Measurements from ENCODE around the gene IFT81. TPM values are rescaled to one million over a fixed set of nuclear protein-coding genes. Genes with fewer than 3 reads are reported as not detected.
"Not testable (repeated sequence)": the region's sequence is repeated elsewhere in the genome, so short reads cannot be mapped to it uniquely, and the experiment has no call there.

IFT81 gene
- total RNA-seq, 4 donors from 2014 or later = 3.6 to 12.6 (median 7.2) TPM

DNA sequence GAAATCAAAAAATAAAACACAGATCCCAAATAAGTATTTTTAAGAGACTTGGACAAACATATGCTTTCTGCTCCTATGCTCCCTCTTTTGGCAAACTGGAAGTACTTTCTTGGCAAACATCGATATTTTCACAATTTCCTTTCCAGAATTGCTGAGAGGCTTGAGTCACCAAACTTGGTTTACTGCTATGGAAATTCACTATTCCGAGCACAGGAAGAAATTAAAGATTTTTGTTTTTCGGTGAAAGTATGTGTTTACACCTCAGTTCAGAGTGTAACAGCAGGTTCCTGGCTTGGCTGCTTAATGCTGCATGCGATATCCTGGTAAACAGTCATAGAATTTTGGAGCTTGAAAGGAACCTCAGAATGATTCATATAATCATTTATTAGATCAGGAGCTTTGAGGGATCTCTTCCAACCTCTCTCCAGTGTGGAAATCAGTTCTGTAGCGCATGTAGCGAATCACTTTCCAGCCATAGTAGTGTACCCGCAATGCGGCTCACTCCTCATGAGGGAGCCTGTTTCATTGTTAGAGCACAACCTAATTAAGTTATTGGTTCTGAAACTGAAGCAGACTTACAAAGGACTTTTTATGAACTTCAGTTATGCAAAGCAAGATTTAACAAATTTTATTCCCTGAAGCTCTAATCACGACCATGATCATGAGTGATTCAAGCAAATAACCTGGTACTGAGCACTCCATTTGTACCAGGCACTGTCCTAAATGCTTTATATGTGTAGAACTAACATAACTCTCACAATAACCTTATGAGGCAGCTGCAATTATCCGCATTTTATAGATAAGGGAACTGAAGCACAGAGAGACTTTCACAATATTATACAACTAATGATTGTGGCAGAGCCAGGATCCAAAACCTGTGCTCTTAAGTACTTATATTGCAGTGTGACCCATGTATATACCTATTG, 100.5 kb downstream of the IFT81 start:
- Histone ChIP-seq H3K36me3 (peaks cover 0 to 4% (median 0%) of the 10 kb centered on the region in 3 donors), H3K4me1 (peaks cover 0 to 29% (median 15%) of the 10 kb centered on the region in 3 donors), H3K9me3 (no peaks in the 10 kb centered on the region), H3K27ac (peak overlapping the region; percentile 70 to 83 (median 81)), H3K27me3 (no peaks in the 10 kb centered on the region), H3K4me3 (peak overlapping the region in 3 of 4 donors; percentile 18 to 52 (median 24))
- no peak for DNase-seq
- WGBS, 2 donors = 15 to 21% methylated on average over 10 of the region's 10 CpGs
- intact Hi-C loops (cut with DNase I) = loop anchor here (10.0 kb wide), 1 partner anchor 110 kb away; no protein-coding TSS in a partner anchor
- TF ChIP-seq, protein P1, sequence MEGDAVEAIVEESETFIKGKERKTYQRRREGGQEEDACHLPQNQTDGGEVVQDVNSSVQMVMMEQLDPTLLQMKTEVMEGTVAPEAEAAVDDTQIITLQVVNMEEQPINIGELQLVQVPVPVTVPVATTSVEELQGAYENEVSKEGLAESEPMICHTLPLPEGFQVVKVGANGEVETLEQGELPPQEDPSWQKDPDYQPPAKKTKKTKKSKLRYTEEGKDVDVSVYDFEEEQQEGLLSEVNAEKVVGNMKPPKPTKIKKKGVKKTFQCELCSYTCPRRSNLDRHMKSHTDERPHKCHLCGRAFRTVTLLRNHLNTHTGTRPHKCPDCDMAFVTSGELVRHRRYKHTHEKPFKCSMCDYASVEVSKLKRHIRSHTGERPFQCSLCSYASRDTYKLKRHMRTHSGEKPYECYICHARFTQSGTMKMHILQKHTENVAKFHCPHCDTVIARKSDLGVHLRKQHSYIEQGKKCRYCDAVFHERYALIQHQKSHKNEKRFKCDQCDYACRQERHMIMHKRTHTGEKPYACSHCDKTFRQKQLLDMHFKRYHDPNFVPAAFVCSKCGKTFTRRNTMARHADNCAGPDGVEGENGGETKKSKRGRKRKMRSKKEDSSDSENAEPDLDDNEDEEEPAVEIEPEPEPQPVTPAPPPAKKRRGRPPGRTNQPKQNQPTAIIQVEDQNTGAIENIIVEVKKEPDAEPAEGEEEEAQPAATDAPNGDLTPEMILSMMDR (IDR thresholded peaks at IDR 0.05) = peak in 4 of 6 experiments; percentile 52 to 64 (median 52)
- TF ChIP-seq POLR2A (IDR thresholded peaks at IDR 0.05) = no peak

DNA sequence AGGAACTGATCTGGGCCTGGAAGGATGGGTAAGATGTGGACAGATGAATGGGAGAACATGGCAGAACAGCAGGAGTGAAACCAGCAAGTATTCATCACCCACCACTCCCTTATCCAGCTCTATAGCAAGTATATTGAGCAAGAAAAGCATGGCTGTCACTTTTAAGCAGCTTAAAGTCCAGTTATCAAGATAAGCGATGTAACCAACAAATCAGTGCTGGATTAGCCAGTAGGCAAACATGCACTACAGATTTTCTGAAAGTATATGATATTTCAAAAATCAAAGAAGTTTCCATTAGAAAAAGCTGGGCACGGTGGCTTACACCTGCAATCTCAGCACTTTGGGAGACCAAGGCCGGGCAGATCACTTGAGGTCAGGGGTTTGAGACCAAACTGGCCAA, 103.0 kb downstream of the IFT81 start:
- H3K27me3 ChIP-seq = no peaks in the 10 kb centered on the region
- no peaks in the 10 kb centered on the region for H3K9me3 ChIP-seq
- no peak overlapping the region for H3K27ac ChIP-seq
- TF ChIP-seq, protein P1 (IDR thresholded peaks at IDR 0.05) = no peak
- TF ChIP-seq POLR2A (IDR thresholded peaks at IDR 0.05) = no peak
- 94% methylated on average over 3 of the region's 3 CpGs for WGBS, 2 donors
- H3K4me3 ChIP-seq = no peak overlapping the region
- DNase-seq = no peak
- intact Hi-C loops (cut with DNase I) = loop anchor here (10.0 kb wide), 1 partner anchor 112 kb away; no protein-coding TSS in a partner anchor
- H3K4me1 ChIP-seq = peaks cover 0 to 29% (median 15%) of the 10 kb centered on the region in 3 donors
- H3K36me3 ChIP-seq = no peaks in the 10 kb centered on the region

DNA sequence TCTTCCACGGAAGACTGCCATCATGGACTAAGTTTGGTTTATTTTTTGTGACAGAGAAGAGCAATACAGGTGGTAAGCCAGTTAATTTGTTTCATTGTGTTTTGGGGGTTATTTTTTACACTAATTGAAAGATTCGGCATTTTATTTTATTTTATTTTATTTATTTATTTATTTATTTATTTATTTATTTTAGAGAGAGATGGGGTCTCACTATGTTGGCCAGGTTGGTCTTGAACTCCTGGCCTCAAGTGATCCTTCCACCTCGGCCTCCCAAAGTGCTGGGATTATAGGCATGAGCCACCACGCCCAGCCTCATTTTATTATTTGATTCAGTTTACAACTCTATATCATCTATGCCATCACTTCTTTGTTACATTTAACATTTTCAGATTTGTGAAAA, 104.2 kb downstream of the IFT81 start:
- H3K4me1 ChIP-seq = peaks cover 0 to 23% (median 13%) of the 10 kb centered on the region in 3 donors
- not testable (repeated sequence) for H3K4me3 ChIP-seq, H3K9me3 ChIP-seq, H3K27ac ChIP-seq, H3K27me3 ChIP-seq, DNase-seq, H3K36me3 ChIP-seq
- WGBS, 2 donors = 91 to 93% methylated on average over 4 of the region's 4 CpGs
- intact Hi-C loops (cut with DNase I) = loop anchor here (10.0 kb wide), 1 partner anchor 114 kb away; no protein-coding TSS in a partner anchor

DNA sequence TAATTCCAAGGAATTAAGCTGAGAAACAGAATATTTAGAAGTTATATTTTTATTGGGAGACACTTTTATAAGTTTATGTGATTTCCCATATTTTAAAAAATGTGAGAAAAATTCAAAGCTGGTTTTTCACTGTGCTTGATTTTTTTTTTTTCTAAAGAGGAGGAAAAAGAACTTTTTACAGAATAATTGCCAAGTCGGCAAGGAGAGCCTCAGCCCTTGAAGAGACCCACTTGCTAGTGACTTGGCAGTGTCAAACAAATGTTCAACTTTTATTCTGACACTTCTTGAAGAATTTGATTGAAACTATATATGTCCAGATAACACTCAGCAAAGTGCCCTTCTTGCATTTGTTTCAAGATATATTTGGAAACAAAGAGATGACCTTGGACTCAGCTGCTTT, 104.6 kb downstream of the IFT81 start:
- Histone ChIP-seq H3K27me3 (no peaks in the 10 kb centered on the region), H3K36me3 (no peaks in the 10 kb centered on the region), H3K9me3 (no peaks in the 10 kb centered on the region), H3K4me3 (no peak overlapping the region), H3K27ac (no peak overlapping the region), H3K4me1 (peaks cover 0 to 21% (median 9%) of the 10 kb centered on the region in 3 donors)
- WGBS, 2 donors = 86 to 94% methylated on average over 1 of the region's 1 CpG
- intact Hi-C loops (cut with DNase I) = loop anchor here (10.0 kb wide), 1 partner anchor 114 kb away; no protein-coding TSS in a partner anchor
- TF ChIP-seq, protein P1 (IDR thresholded peaks at IDR 0.05) = no peak
- no peak for DNase-seq

DNA sequence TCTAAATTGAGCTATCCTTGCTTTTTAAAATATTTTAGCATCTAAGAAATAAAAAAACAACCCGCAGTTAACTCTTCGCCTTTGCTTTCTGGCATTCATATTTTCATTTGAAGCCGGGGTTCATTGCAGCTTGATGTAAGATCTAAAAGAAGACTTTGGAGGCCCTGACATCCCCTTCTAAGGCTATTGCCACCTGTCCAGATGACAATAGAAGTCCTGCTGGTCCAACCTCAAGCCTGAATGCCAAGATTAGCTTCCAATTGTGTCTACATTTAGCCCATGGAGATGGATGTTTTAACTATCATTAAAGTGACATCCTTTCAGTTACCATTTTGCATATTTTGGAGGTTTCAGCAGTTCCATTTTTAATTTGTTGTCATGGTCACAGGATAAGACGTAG, 105.3 kb downstream of the IFT81 start:
- Histone ChIP-seq H3K9me3 (no peaks in the 10 kb centered on the region), H3K27me3 (no peaks in the 10 kb centered on the region), H3K36me3 (no peaks in the 10 kb centered on the region), H3K4me3 (no peak overlapping the region), H3K27ac (no peak overlapping the region), H3K4me1 (peaks cover 0 to 21% (median 5%) of the 10 kb centered on the region in 3 donors)
- TF ChIP-seq POLR2A (IDR thresholded peaks at IDR 0.05) = no peak
- TF ChIP-seq, protein P1 (IDR thresholded peaks at IDR 0.05) = no peak
- DNase-seq = no peak
- WGBS, 2 donors = 93 to 94% methylated on average over 4 of the region's 4 CpGs
- intact Hi-C loops (cut with DNase I) = loop anchor here (10.0 kb wide), 1 partner anchor 115 kb away; no protein-coding TSS in a partner anchor
